Measurements from ENCODE around the gene PPP3CB.
"Not testable (repeated sequence)": the region's sequence is repeated elsewhere in the genome, so short reads cannot be mapped to it uniquely, and the experiment has no call there.

DNA sequence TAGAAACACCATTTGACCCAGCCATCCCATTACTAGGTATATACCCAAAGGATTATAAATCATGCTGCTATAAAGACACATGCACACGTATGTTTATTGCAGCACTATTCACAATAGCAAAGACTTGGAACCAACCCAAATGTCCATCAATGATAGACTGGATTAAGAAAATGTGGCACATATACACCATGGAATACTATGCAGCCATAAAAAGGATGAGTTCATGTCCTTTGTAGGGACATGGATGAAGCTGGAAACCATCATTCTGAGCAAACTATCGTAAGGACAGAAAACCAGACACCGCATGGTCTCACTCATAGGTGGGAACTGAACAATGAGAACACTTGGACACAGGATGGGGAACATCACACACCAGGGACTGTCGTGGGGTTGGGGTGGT is 101.5 kb downstream of the PPP3CB start:
- TF ChIP-seq, protein P1, sequence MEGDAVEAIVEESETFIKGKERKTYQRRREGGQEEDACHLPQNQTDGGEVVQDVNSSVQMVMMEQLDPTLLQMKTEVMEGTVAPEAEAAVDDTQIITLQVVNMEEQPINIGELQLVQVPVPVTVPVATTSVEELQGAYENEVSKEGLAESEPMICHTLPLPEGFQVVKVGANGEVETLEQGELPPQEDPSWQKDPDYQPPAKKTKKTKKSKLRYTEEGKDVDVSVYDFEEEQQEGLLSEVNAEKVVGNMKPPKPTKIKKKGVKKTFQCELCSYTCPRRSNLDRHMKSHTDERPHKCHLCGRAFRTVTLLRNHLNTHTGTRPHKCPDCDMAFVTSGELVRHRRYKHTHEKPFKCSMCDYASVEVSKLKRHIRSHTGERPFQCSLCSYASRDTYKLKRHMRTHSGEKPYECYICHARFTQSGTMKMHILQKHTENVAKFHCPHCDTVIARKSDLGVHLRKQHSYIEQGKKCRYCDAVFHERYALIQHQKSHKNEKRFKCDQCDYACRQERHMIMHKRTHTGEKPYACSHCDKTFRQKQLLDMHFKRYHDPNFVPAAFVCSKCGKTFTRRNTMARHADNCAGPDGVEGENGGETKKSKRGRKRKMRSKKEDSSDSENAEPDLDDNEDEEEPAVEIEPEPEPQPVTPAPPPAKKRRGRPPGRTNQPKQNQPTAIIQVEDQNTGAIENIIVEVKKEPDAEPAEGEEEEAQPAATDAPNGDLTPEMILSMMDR (IDR thresholded peaks at IDR 0.05), result not testable (repeated sequence)
- not testable (repeated sequence) for TF ChIP-seq POLR2A (IDR thresholded peaks at IDR 0.05)

All from adrenal gland (tissue), 5 donors.